HCT116 (cell line): ENCODE measurements around the gene PHF20. TPM values are rescaled to one million over a fixed set of nuclear protein-coding genes. Genes with fewer than 3 reads are reported as not detected.

Source experiments
- ATAC-seq: fragments of 200-7000 bp; cut with Tn5 transposase; 2 replicates; pipeline ENCODE4 v1.9.1; 2020; ENCODE audit warnings: mild to moderate bottlenecking, moderate library complexity
- BruUV-seq: library from RNA; stranded (reverse); fragments of 400-500 nt; replicated peaks from 2 replicates; lab custom pipeline; 2021; lab: Mats Ljungman, UMichigan
- CTCF ChIA-PET: fragments of 300-600 bp; sonication (Branson Sonifier 250); formaldehyde crosslinking; loops from one replicate; lab custom pipeline; 2021; ENCODE audit warnings: antibody characterized with exemption; lab: Charles Lee
- POLR2A ChIA-PET: fragments of 300-600, 350-600 bp; sonication (Branson Sonifier 250); formaldehyde crosslinking; loops from one replicate; lab custom pipeline; 2021; ENCODE audit warnings: antibody characterized with exemption; lab: Charles Lee
- RAD21 ChIA-PET, 2 experiments: fragments of 300-600 bp; sonication (Branson Sonifier 250); formaldehyde crosslinking; loops; one replicate each; lab custom pipeline; 2023; ENCODE audit warnings: low total read pairs in 2 of 2; ENCODE audit not compliant: uncharacterized antibody in 2 of 2, unreplicated experiment in 2 of 2, low non-redundant PET in 1 of 2; lab: Charles Lee
- DNase-seq: peaks from one replicate; pipeline ENCODE4 v3.0.0-alpha.2; 2010; ENCODE audit warnings: low read depth, low spot score
- H2AFZ ChIP-seq: fragments of 200-600 bp; shearing (Covaris generic), sonication (generic); 2 replicates; pipeline ENCODE4 v1.6.1; 2017; ENCODE audit warnings: low read depth, mixed run types, mixed read lengths, antibody characterized with exemption, low read length; ENCODE audit not compliant: poor library complexity, severe bottlenecking
- H3K27ac ChIP-seq: 2 replicates; pipeline ENCODE4 v1.5.1; 2012; ENCODE audit warnings: low read depth, low read length
- H3K27me3 ChIP-seq: fragments of 200-600 bp; sonication (generic); 2 replicates; pipeline ENCODE4 v1.6.1; 2016; ENCODE audit warnings: mixed run types, low read length, mixed read lengths; ENCODE audit not compliant: insufficient read depth
- H3K36me3 ChIP-seq, 2 experiments: fragments of 200-500 bp in 1 of 2; fragments of 200-600 bp in 1 of 2; sonication (Bioruptor generic) in 1 of 2; sonication (generic) in 1 of 2; 2 replicates each; pipeline versions ENCODE4 v1.5.1 to v1.6.1; 2014 to 2016; ENCODE audit warnings: low read length in 2 of 2, inconsistent platforms in 1 of 2, mixed read lengths in 1 of 2, mixed run types in 1 of 2; ENCODE audit not compliant: insufficient read depth in 2 of 2, control insufficient read depth in 1 of 2
- H3K4me1 ChIP-seq, 2 experiments: fragments of 200-600 bp in 1 of 2; sonication (generic) in 1 of 2; 2 replicates each; pipeline versions ENCODE4 v1.5.1 to v1.6.1; 2012 to 2017; ENCODE audit warnings: low read length in 2 of 2, inconsistent platforms in 1 of 2, mild to moderate bottlenecking in 1 of 2, mixed read lengths in 1 of 2, mixed run types in 1 of 2, moderate library complexity in 1 of 2; ENCODE audit not compliant: insufficient read depth in 2 of 2, control insufficient read depth in 1 of 2
- H3K4me2 ChIP-seq: fragments of 200-600 bp; sonication (generic); 2 replicates; pipeline ENCODE4 v1.6.1; 2017; ENCODE audit warnings: mixed run types, low read length, mixed read lengths
- H3K4me3 ChIP-seq, 2 experiments: fragments of 200-600 bp in 1 of 2; sonication (generic) in 1 of 2; replicated peaks in 1 of 2; 2 replicates each; pipeline ENCODE4 v1.5.1; 2011 to 2016; ENCODE audit warnings: low read length in 2 of 2, control low read depth in 1 of 2, low read depth in 1 of 2, mild to moderate bottlenecking in 1 of 2, mixed read lengths in 1 of 2, mixed run types in 1 of 2
- H3K79me2 ChIP-seq: fragments of 200-600 bp; sonication (generic); 2 replicates; pipeline ENCODE4 v1.6.1; 2017; ENCODE audit warnings: mild to moderate bottlenecking, mixed run types, low read length, moderate library complexity, mixed read lengths; ENCODE audit not compliant: insufficient read depth
- H3K9ac ChIP-seq: fragments of 200-600 bp; sonication (generic); 2 replicates; pipeline ENCODE4 v1.6.1; 2016; ENCODE audit warnings: low read length, mixed read lengths
- H3K9me2 ChIP-seq: fragments of 200-600 bp; sonication (generic), shearing (Covaris generic); 2 replicates; pipeline ENCODE4 v1.6.1; 2017; ENCODE audit warnings: mixed run types, mild to moderate bottlenecking, moderate library complexity; ENCODE audit not compliant: insufficient read depth
- H3K9me3 ChIP-seq, 2 experiments: fragments of 200-500 bp in 1 of 2; fragments of 200-600 bp in 1 of 2; sonication (Bioruptor generic) in 1 of 2; sonication (generic) in 1 of 2; 2 replicates each; pipeline ENCODE4 v1.6.1; 2014 to 2017; ENCODE audit warnings: low read length in 2 of 2, mixed read lengths in 2 of 2, inconsistent platforms in 1 of 2, low read depth in 1 of 2, mild to moderate bottlenecking in 1 of 2, mixed run types in 1 of 2, moderate library complexity in 1 of 2; ENCODE audit not compliant: control insufficient read depth in 1 of 2, insufficient read depth in 1 of 2
- H4K20me1 ChIP-seq: fragments of 200-600 bp; sonication (generic), shearing (Covaris generic); 2 replicates; pipeline ENCODE4 v1.6.1; 2017; ENCODE audit warnings: mixed run types, mild to moderate bottlenecking, moderate library complexity; ENCODE audit not compliant: insufficient read depth
- CEBPB ChIP-seq: IDR thresholded peaks from 2 replicates; pipeline ENCODE4 v1.6.1; 2012; ENCODE audit warnings: low read depth
- EGR1 ChIP-seq: IDR thresholded peaks from 2 replicates; pipeline ENCODE4 v1.6.1; 2012; ENCODE audit warnings: low read depth
- JUND ChIP-seq: IDR thresholded peaks from 2 replicates; pipeline ENCODE4 v1.6.1; 2012
- SIN3A ChIP-seq: IDR thresholded peaks from 2 replicates; pipeline ENCODE4 v1.6.1; 2012; ENCODE audit warnings: low read depth
- TCF7L2 ChIP-seq: IDR thresholded peaks from 2 replicates; pipeline ENCODE4 v1.7.0; 2011; ENCODE audit warnings: borderline replicate concordance, inconsistent platforms; ENCODE audit not compliant: insufficient read depth, insufficient read length; ENCODE audit errors: extremely low read depth
- intact Hi-C: fragments of 100-400 bp; cut with micrococcal nuclease; formaldehyde crosslinking; loops from 2 replicates; pipeline ENCODE4 v1.10.0; 2022
- total RNA-seq: library from RNA; stranded (reverse); gene quantifications from one replicate; pipeline ENCODE4 v1.2.1, GENCODE V29; 2021; ENCODE audit not compliant: unreplicated experiment

The PHF20 gene
- total RNA-seq, 1 experiment from 2014 or later, result 40.8 TPM

DNA sequence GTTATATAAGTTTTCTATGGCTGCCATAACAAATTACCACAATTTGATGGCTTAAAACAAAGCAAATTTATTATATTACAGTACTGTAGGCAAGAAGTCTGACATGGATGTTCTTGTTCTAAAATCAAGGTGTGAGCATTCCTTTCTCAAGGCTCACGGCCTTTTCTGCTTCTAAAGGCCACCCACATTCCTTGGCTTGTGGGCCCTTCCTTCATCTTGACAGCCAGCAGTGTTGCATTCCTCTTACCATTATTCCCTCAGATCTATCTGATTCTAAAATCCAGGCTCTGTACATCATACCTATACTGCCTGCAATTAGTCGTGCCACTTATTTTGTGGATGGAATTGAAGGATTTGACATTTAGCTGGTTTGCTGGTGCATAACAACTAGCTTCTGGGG is 200.2 kb downstream of the PHF20 start:
- no TSS peak for BruUV-seq
- Histone ChIP-seq H3K79me2 (no peaks in the 10 kb centered on the region), H3K9me2 (no peaks in the 10 kb centered on the region), H3K36me3 (no peaks in the 10 kb centered on the region), H3K27me3 (no peaks in the 10 kb centered on the region), H3K4me2 (no peak overlapping the region), H3K4me3 (no peak overlapping the region), H3K27ac (no peak overlapping the region), H2AFZ (no peak overlapping the region), H3K9ac (no peak overlapping the region), H3K9me3 (no peaks in the 10 kb centered on the region), H4K20me1 (no peaks in the 10 kb centered on the region), H3K4me1 (peaks cover 0 to 8% of the 10 kb centered on the region in 2 experiments; a peak in 2 of 4 replicates)
- ATAC-seq (no peak), DNase-seq (no peak)
- RAD21 ChIA-PET, result no interaction called here
- intact Hi-C loops, result no loop called here
- POLR2A ChIA-PET, result no interaction called here
- TF ChIP-seq TCF7L2 (no peak), SIN3A (no peak), CEBPB (no peak), EGR1 (no peak)
- CTCF ChIA-PET, result no interaction called here

DNA sequence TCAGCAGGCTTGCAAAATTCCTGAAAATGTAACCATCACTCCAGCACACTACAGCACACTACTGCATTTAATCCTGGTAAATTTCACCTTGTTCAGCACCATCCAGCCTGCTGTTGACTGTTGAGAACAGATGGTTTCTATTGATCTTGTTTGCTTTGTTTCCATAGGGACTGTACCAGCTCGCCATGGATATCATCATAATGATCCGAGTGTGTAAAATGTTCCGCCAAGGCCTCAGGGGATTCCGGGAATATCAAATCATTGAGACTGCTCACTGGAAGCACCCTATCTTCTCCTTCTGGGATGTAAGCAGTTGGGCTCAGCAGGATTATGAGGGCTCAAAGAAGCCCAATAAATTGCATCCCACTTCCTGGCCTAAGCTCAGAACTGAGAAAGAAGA is 200.6 kb downstream of the PHF20 start:
- Histone ChIP-seq H2AFZ (no peak overlapping the region), H3K4me2 (no peak overlapping the region), H3K9ac (no peak overlapping the region), H3K4me3 (no peak overlapping the region), H3K27ac (no peak overlapping the region), H3K9me2 (no peaks in the 10 kb centered on the region), H4K20me1 (no peaks in the 10 kb centered on the region), H3K36me3 (no peaks in the 10 kb centered on the region), H3K4me1 (peaks cover 0 to 8% of the 10 kb centered on the region in 2 experiments; a peak in 2 of 4 replicates), H3K9me3 (no peaks in the 10 kb centered on the region), H3K79me2 (no peaks in the 10 kb centered on the region)
- no TSS peak for BruUV-seq
- intact Hi-C loops, result no loop called here
- CTCF ChIA-PET, result no interaction called here
- DNase-seq, result no peak
- no peak for TF ChIP-seq JUND
- TF ChIP-seq, all 23 proteins: peak for 0
- POLR2A ChIA-PET, result no interaction called here
- RAD21 ChIA-PET, result no interaction called here
- no peak for ATAC-seq
- H3K27me3 ChIP-seq, result no peaks in the 10 kb centered on the region
